Caco-2 (cell line): ENCODE measurements around the gene TMEM217. TPM values are rescaled to one million over a fixed set of nuclear protein-coding genes. Genes with fewer than 3 reads are reported as not detected.
A peak's percentile ranks its signal among the peaks of the same experiment; 100 is the strongest.

ENCODE experiments used
- BruUV-seq: library from RNA; stranded (reverse); fragments of 400-500 nt; replicated peaks from 2 replicates; lab custom pipeline; 2021; lab: Mats Ljungman, UMichigan
- CTCF ChIA-PET: fragments of 300-600 bp; sonication (Branson Sonifier 250); formaldehyde crosslinking; loops from one replicate; lab custom pipeline; 2022; ENCODE audit warnings: antibody characterized with exemption; lab: Charles Lee
- POLR2A ChIA-PET: fragments of 300-600 bp; sonication (Branson Sonifier 250); formaldehyde crosslinking; loops from one replicate; lab custom pipeline; 2022; ENCODE audit warnings: antibody characterized with exemption; lab: Charles Lee
- DNase-seq, 2 experiments: peaks; one replicate each; pipeline versions ENCODE4 v3.0.0 to v3.0.0-alpha.2; 2020 to 2022
- H3K27me3 ChIP-seq: replicated peaks from 2 replicates; pipeline ENCODE4 v1.6.0; 2011; ENCODE audit warnings: low read length; ENCODE audit not compliant: control insufficient read depth, insufficient read depth
- H3K36me3 ChIP-seq: 2 replicates; pipeline ENCODE4 v1.5.1; 2011; ENCODE audit warnings: low read length; ENCODE audit not compliant: control insufficient read depth, insufficient read depth
- H3K4me1 ChIP-seq: fragments of 250-450 bp; sonication (Bioruptor Pico); 2 replicates; pipeline ENCODE4 v1.5.1; 2020; ENCODE audit warnings: mild to moderate bottlenecking
- H3K4me3 ChIP-seq: 2 replicates; pipeline ENCODE4 v1.5.1; 2011; ENCODE audit warnings: low read depth, mild to moderate bottlenecking, control low read depth, low read length
- H3K9me3 ChIP-seq: fragments of 250-450 bp; sonication (Bioruptor Pico); 2 replicates; pipeline ENCODE4 v1.5.1; 2020; ENCODE audit warnings: mild to moderate bottlenecking, moderate library complexity
- H3K27ac Mint-ChIP-seq: one replicate; pipeline ENCODE4 v1.8.0; 2022; ENCODE audit warnings: mixed read lengths; ENCODE audit not compliant: unreplicated experiment
- H3K27me3 Mint-ChIP-seq: one replicate; pipeline ENCODE4 v1.8.0; 2022; ENCODE audit warnings: mixed read lengths; ENCODE audit not compliant: insufficient read depth, unreplicated experiment
- H3K36me3 Mint-ChIP-seq: one replicate; pipeline ENCODE4 v1.8.0; 2022; ENCODE audit warnings: mild to moderate bottlenecking, mixed read lengths; ENCODE audit not compliant: insufficient read depth, unreplicated experiment
- H3K4me1 Mint-ChIP-seq: one replicate; pipeline ENCODE4 v1.8.0; 2022; ENCODE audit warnings: low read depth, mixed read lengths; ENCODE audit not compliant: unreplicated experiment
- H3K4me3 Mint-ChIP-seq: one replicate; pipeline ENCODE4 v1.8.0; 2022; ENCODE audit warnings: mild to moderate bottlenecking, moderate library complexity, mixed read lengths; ENCODE audit not compliant: unreplicated experiment
- H3K9me3 Mint-ChIP-seq: one replicate; pipeline ENCODE4 v1.8.0; 2022; ENCODE audit warnings: mixed read lengths; ENCODE audit not compliant: unreplicated experiment
- intact Hi-C: fragments of 100-400 bp; cut with micrococcal nuclease; formaldehyde crosslinking; loops from one replicate; pipeline ENCODE4 v1.10.0; 2022; ENCODE audit not compliant: unreplicated experiment
- total RNA-seq: library from RNA; stranded (reverse); gene quantifications from 2 replicates; pipeline ENCODE4 v1.2.3, GENCODE V29; 2022
- TF ChIP-seq, protein P1 (sequence below), 2 experiments: fragments of 200-600 bp in 1 of 2; IDR thresholded peaks; 1 replicate in 1 of 2; 2 replicates in 1 of 2; pipeline versions ENCODE4 v1.5.1 to v1.8.0; 2011 to 2022; ENCODE audit warnings: antibody characterized with exemption in 1 of 2, control low read depth in 1 of 2, inconsistent platforms in 1 of 2, low read depth in 1 of 2, low read length in 1 of 2, mild to moderate bottlenecking in 1 of 2, moderate library complexity in 1 of 2; ENCODE audit not compliant: insufficient read depth in 1 of 2, severe bottlenecking in 1 of 2, unreplicated experiment in 1 of 2

TMEM217 gene
- total RNA-seq, 1 experiment from 2014 or later: 1.6 TPM

- intact Hi-C loops: loop anchor here (1.0 to 10.0 kb wide), 7 partner anchors 37 to 443 kb away; partner anchors contain the start of gene C6orf89
- TF ChIP-seq, protein P1, sequence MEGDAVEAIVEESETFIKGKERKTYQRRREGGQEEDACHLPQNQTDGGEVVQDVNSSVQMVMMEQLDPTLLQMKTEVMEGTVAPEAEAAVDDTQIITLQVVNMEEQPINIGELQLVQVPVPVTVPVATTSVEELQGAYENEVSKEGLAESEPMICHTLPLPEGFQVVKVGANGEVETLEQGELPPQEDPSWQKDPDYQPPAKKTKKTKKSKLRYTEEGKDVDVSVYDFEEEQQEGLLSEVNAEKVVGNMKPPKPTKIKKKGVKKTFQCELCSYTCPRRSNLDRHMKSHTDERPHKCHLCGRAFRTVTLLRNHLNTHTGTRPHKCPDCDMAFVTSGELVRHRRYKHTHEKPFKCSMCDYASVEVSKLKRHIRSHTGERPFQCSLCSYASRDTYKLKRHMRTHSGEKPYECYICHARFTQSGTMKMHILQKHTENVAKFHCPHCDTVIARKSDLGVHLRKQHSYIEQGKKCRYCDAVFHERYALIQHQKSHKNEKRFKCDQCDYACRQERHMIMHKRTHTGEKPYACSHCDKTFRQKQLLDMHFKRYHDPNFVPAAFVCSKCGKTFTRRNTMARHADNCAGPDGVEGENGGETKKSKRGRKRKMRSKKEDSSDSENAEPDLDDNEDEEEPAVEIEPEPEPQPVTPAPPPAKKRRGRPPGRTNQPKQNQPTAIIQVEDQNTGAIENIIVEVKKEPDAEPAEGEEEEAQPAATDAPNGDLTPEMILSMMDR (IDR thresholded peaks at IDR 0.05; ENCODE audit: insufficient read depth in 1 of 2, low read depth in 1 of 2, low read length in 1 of 2, severe bottlenecking in 1 of 2, unreplicated experiment in 1 of 2): no peak
- POLR2A ChIA-PET: interaction anchor here (0.6 kb wide), 1 partner anchor 191 kb away, joined by 3 read pairs; no protein-coding TSS in a partner anchor
- Mint-ChIP-seq H3K9me3 (no peaks in the 10 kb centered on the region), H3K27me3 (no peaks in the 10 kb centered on the region), H3K4me1 (peaks cover 13% of the 10 kb centered on the region), H3K36me3 (no peaks in the 10 kb centered on the region), H3K27ac (no peak overlapping the region), H3K4me3 (no peak overlapping the region)
- DNase-seq: no peak
- Histone ChIP-seq H3K4me3 (no peak overlapping the region), H3K4me1 (peaks cover 12% of the 10 kb centered on the region), H3K36me3 (no peaks in the 10 kb centered on the region), H3K9me3 (no peaks in the 10 kb centered on the region), H3K27me3 (no peaks in the 10 kb centered on the region)
- CTCF ChIA-PET: interaction anchor here (0.5 to 5.7 kb wide), 39 partner anchors 8 to 451 kb away, joined by 3 to 163 read pairs (median 4); partner anchors contain the start of genes MTCH1, PIM1, TBC1D22B and TMEM217
- BruUV-seq: no TSS peak
Observed at GRCh38 chr6:37209461-37210205, 48.3 kb downstream of the TMEM217 start.

GRCh38 chr6:37208793-37209192, 49.2 kb downstream of the TMEM217 start:
- TF ChIP-seq, protein P1 (IDR thresholded peaks at IDR 0.05; ENCODE audit: insufficient read depth in 1 of 2, low read depth in 1 of 2, low read length in 1 of 2, severe bottlenecking in 1 of 2, unreplicated experiment in 1 of 2): no peak
- no peaks in the 10 kb centered on the region for H3K27me3 ChIP-seq
- Mint-ChIP-seq H3K4me3 (no peak overlapping the region), H3K36me3 (peaks cover 6% of the 10 kb centered on the region), H3K27me3 (no peaks in the 10 kb centered on the region), H3K27ac (no peak overlapping the region), H3K4me1 (peaks cover 20% of the 10 kb centered on the region), H3K9me3 (no peaks in the 10 kb centered on the region)
- DNase-seq: no peak
- POLR2A ChIA-PET: interaction anchor here (0.6 kb wide), 2 partner anchors 190 to 295 kb away, joined by 3 to 4 read pairs; no protein-coding TSS in a partner anchor
- intact Hi-C loops: loop anchor here (1.0 to 10.0 kb wide), 4 partner anchors 150 to 294 kb away; no protein-coding TSS in a partner anchor
- CTCF ChIA-PET: interaction anchor here (0.6 to 5.7 kb wide), 7 partner anchors 14 to 190 kb away, joined by 3 to 163 read pairs (median 5); no protein-coding TSS in a partner anchor
- peaks cover 21% of the 10 kb centered on the region for H3K4me1 ChIP-seq
- no peaks in the 10 kb centered on the region for H3K36me3 ChIP-seq
- no peak overlapping the region for H3K4me3 ChIP-seq
- H3K9me3 ChIP-seq: no peaks in the 10 kb centered on the region
- no TSS peak for BruUV-seq

- BruUV-seq: no TSS peak
- Histone ChIP-seq H3K4me1 (peaks cover 25% of the 10 kb centered on the region), H3K4me3 (no peak overlapping the region), H3K9me3 (no peaks in the 10 kb centered on the region), H3K27me3 (no peaks in the 10 kb centered on the region), H3K36me3 (no peaks in the 10 kb centered on the region)
- TF ChIP-seq, protein P1 (IDR thresholded peaks at IDR 0.05; ENCODE audit: insufficient read depth in 1 of 2, low read depth in 1 of 2, low read length in 1 of 2, severe bottlenecking in 1 of 2, unreplicated experiment in 1 of 2): peak; percentile 87 to 89
- Mint-ChIP-seq H3K36me3 (peaks cover 6% of the 10 kb centered on the region), H3K4me1 (peaks cover 26% of the 10 kb centered on the region), H3K27me3 (no peaks in the 10 kb centered on the region), H3K27ac (no peak overlapping the region), H3K4me3 (no peak overlapping the region), H3K9me3 (no peaks in the 10 kb centered on the region)
- ChIA-PET POLR2A (interaction anchor here (0.6 kb wide), 1 partner anchor 294 kb away, joined by 4 read pairs; no protein-coding TSS in a partner anchor), CTCF (interaction anchor here (1.2 to 5.7 kb wide), 3 partner anchors 36 to 189 kb away, joined by 4 to 163 read pairs (median 81); no protein-coding TSS in a partner anchor)
- DNase-seq: peak; percentile 89 to 92
- intact Hi-C loops: loop anchor here (1.0 to 10.0 kb wide), 4 partner anchors 149 to 293 kb away; no protein-coding TSS in a partner anchor
Observed at GRCh38 chr6:37207903-37208456, 50.0 kb downstream of the TMEM217 start.
